AG04449 (cell line): ENCODE measurements around the gene UCK2.

Experiments used
- CTCF ChIA-PET: fragments of 350-600 bp; formaldehyde crosslinking; extraction: SDS; loops from one replicate; lab custom pipeline; 2021; ENCODE audit warnings: antibody characterized with exemption; lab: Yijun Ruan, JAX
- POLR2A ChIA-PET: fragments of 400-600, 350-600 bp; formaldehyde crosslinking; extraction: SDS; loops from one replicate; lab custom pipeline; 2020; ENCODE audit warnings: antibody characterized with exemption, inconsistent platforms; lab: Yijun Ruan, JAX
- DNase-seq: peaks from one replicate; pipeline ENCODE4 v3.0.0-alpha.2; 2010; ENCODE audit warnings: low read depth, low spot score
- H3K4me3 ChIP-seq: 2 replicates; pipeline ENCODE4 v1.5.1; 2011; ENCODE audit warnings: low read depth, mild to moderate bottlenecking, control low read depth, low read length
- CTCF ChIP-seq: IDR thresholded peaks from one replicate; pipeline ENCODE4 v1.5.1; 2011; ENCODE audit warnings: mild to moderate bottlenecking, moderate library complexity, low read length, control low read depth, inconsistent platforms; ENCODE audit not compliant: insufficient read depth; ENCODE audit errors: missing control alignments

Gene UCK2

GRCh38 chr1:165856021-165856420 lies 28.6 kb downstream of the UCK2 start:
- no peak for DNase-seq
- POLR2A ChIA-PET = no interaction called here
- CTCF ChIA-PET = interaction anchor here (0.6 to 1.5 kb wide), 4 partner anchors 9 to 108 kb away, joined by 3 to 6 read pairs (median 3); no protein-coding TSS in a partner anchor
- no peak overlapping the region for H3K4me3 ChIP-seq
- no peak for TF ChIP-seq CTCF

GRCh38 chr1:165856606-165857005 lies 29.2 kb downstream of the UCK2 start:
- ChIA-PET POLR2A (no interaction called here), CTCF (interaction anchor here (0.6 to 0.7 kb wide), 2 partner anchors 10 to 109 kb away, joined by 3 read pairs; no protein-coding TSS in a partner anchor)
- DNase-seq = no peak
- no peak overlapping the region for H3K4me3 ChIP-seq
- no peak for TF ChIP-seq CTCF

GRCh38 chr1:165857046-165857801 lies 29.8 kb downstream of the UCK2 start:
- POLR2A ChIA-PET = interaction anchor here (1.3 kb wide), 1 partner anchor 29 kb away, joined by 3 read pairs; no protein-coding TSS in a partner anchor

GRCh38 chr1:165858364-165858823 lies 31.0 kb downstream of the UCK2 start:
- no peak for DNase-seq
- H3K4me3 ChIP-seq = no peak overlapping the region
- POLR2A ChIA-PET = interaction anchor here (1.3 kb wide), 1 partner anchor 30 kb away, joined by 3 read pairs; no protein-coding TSS in a partner anchor
- TF ChIP-seq CTCF = no peak
- CTCF ChIA-PET = interaction anchor here (2.0 kb wide), 1 partner anchor 10 kb away, joined by 5 read pairs; no protein-coding TSS in a partner anchor

More at GRCh38 chr1:165857046-165857801, 29.8 kb downstream of the UCK2 start:
- no peak overlapping the region for H3K4me3 ChIP-seq
- CTCF ChIA-PET = no interaction called here
- no peak for TF ChIP-seq CTCF
- DNase-seq = no peak

DNA sequence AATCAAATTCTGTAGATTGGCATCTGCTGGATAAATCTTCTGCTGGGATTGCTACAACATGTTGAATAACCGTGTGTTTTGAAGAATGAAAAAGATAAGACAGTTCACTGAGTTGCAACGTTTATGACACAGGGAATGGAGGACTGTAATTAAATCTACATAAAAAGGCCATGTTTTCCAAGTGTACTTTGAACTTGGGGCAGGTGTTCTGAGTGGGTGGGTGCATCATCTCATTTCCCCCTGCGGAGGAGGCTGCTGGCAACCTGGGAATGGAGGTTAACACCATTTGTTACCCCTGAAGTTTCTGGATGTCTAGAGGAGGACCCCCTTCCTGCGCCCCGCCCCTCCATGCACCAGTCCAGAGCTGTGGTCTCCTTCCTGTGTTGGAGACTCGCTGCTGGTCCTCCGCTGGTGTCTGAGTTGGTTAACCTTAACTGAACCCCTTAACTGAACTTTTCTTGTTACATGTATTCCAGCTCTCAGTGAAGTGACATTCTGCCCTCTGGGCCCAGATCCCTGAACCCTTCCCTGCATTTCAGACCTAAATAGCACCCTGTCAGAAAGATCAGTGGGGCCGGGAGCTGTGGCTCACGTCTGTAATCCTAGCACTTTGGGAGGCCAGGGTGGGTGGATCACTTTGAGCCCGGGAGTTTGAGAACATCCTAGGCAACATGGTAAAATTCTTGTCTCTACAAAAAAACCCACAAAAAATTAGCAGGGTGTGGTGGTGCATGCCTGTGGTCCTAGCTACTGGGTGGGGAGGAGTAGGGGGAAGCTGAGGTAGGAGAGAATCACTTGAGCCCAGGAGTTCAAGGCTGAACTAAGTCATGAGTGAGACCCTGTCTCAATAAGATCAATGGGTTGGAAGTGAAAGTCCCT lies 31.8 kb downstream of the UCK2 start:
- H3K4me3 ChIP-seq = no peak overlapping the region
- no peak for TF ChIP-seq CTCF
- CTCF ChIA-PET = interaction anchor here (0.9 to 2.0 kb wide), 2 partner anchors 9 to 12 kb away, joined by 3 to 5 read pairs; no protein-coding TSS in a partner anchor
- DNase-seq = no peak
- POLR2A ChIA-PET = no interaction called here

DNA sequence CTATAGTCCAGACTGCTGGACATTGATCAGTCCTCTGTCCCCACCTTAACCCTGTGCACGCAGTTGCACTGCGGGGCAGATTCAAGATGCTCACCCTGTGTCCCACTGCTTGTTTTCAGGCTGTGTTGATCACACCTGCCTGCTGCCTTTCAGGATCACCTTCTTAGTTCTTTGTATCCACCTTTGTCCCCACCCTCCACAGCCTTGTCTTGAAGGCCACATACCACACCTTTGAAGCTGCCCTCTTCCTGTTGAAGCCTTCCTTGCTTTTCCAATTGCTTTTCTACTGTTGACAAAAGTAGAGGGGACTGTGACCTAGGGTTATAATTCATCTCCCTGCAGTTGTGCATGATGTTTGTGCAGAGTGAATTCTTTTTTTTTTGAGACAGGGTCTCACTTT lies 32.7 kb downstream of the UCK2 start:
- no peak for DNase-seq
- CTCF ChIA-PET = interaction anchor here (0.7 to 2.0 kb wide), 2 partner anchors 8 to 12 kb away, joined by 3 to 5 read pairs; no protein-coding TSS in a partner anchor
- POLR2A ChIA-PET = no interaction called here
- H3K4me3 ChIP-seq = no peak overlapping the region
- no peak for TF ChIP-seq CTCF
